WI38 (cell line): ENCODE results near the gene COMT.
A peak's percentile ranks its signal among the peaks of the same experiment; 100 is the strongest.
"Not testable (repeated sequence)": the region's sequence is repeated elsewhere in the genome, so short reads cannot be mapped to it uniquely, and the experiment has no call there.

ENCODE experiments used
- H3K4me3 ChIP-seq: 2 replicates; pipeline ENCODE4 v1.5.1; 2011; ENCODE audit warnings: low read depth, mild to moderate bottlenecking, control low read depth, low read length
- CTCF ChIP-seq: IDR thresholded peaks from 2 replicates; pipeline ENCODE4 v1.5.1; 2012; ENCODE audit warnings: low read depth, mild to moderate bottlenecking, control low read depth, low read length

The COMT gene

GRCh38 chr22:19932367-19933206 is 9.0 kb upstream of the COMT start:
- TF ChIP-seq CTCF: no peak
- H3K4me3 ChIP-seq: no peak overlapping the region

- H3K4me3 ChIP-seq: no peak overlapping the region
- no peak for TF ChIP-seq CTCF
These were observed 8.0 kb upstream of the COMT start for GRCh38 chr22:19933341-19934241.

GRCh38 chr22:19935123-19935718 is 6.4 kb upstream of the COMT start:
- not testable (repeated sequence) for H3K4me3 ChIP-seq

- H3K4me3 ChIP-seq: no peak overlapping the region
- TF ChIP-seq CTCF: no peak
These were observed 5.1 kb upstream of the COMT start for GRCh38 chr22:19936513-19936912.

GRCh38 chr22:19937616-19938473 is 3.7 kb upstream of the COMT start:
- TF ChIP-seq CTCF: no peak
- H3K4me3 ChIP-seq: no peak overlapping the region

- no peak for TF ChIP-seq CTCF
- peak overlapping the region; percentile 64 for H3K4me3 ChIP-seq
These were observed 822 bp upstream of the COMT start for GRCh38 chr22:19940536-19941364.
